Naive B cell (primary cell): Measurements from ENCODE around the gene RASSF8. TPM values are rescaled to one million over a fixed set of nuclear protein-coding genes. Genes with fewer than 3 reads are reported as not detected.
A peak's percentile ranks its signal among the peaks of the same experiment; 100 is the strongest.
"Not testable (repeated sequence)": the region's sequence is repeated elsewhere in the genome, so short reads cannot be mapped to it uniquely, and the experiment has no call there.

Experiments used
- ATAC-seq, 2 donors: fragments of 150-1000 bp; cut with Tn5 transposase; 2 replicates each; pipeline ENCODE4 v1.10.0; 2021; ENCODE audit warnings: low read depth in 2 of 2, mild to moderate bottlenecking in 2 of 2, moderate library complexity in 2 of 2
- DNase-seq: peaks from one replicate; pipeline ENCODE4 v3.0.0; 2022
- H3K27ac Mint-ChIP-seq, 6 donors: one replicate each; pipeline ENCODE4 v1.8.0; 2020 to 2022; ENCODE audit warnings: mild to moderate bottlenecking in 6 of 6, mixed read lengths in 6 of 6, moderate library complexity in 5 of 6, inconsistent platforms in 2 of 6
- H3K27me3 Mint-ChIP-seq, 3 donors: one replicate each; pipeline ENCODE4 v1.8.0; 2021 to 2022; ENCODE audit warnings: mixed read lengths in 3 of 3, mild to moderate bottlenecking in 1 of 3
- H3K36me3 Mint-ChIP-seq, 2 donors: one replicate each; pipeline ENCODE4 v1.8.0; 2020 to 2022; ENCODE audit warnings: mixed read lengths in 2 of 2, inconsistent platforms in 1 of 2, mild to moderate bottlenecking in 1 of 2
- H3K4me1 Mint-ChIP-seq, 3 donors: one replicate each; pipeline ENCODE4 v1.8.0; 2020 to 2022; ENCODE audit warnings: mixed read lengths in 3 of 3, inconsistent platforms in 1 of 3, mild to moderate bottlenecking in 1 of 3, moderate library complexity in 1 of 3
- H3K4me3 Mint-ChIP-seq, 8 donors: one replicate each; pipeline ENCODE4 v1.8.0; 2020 to 2022; ENCODE audit warnings: mild to moderate bottlenecking in 8 of 8, mixed read lengths in 8 of 8, moderate library complexity in 8 of 8, inconsistent platforms in 2 of 8
- H3K9me3 Mint-ChIP-seq, 7 donors: one replicate each; pipeline ENCODE4 v1.8.0; 2020 to 2022; ENCODE audit warnings: mixed read lengths in 7 of 7, mild to moderate bottlenecking in 5 of 7, inconsistent platforms in 2 of 7, moderate library complexity in 1 of 7
- polyA plus RNA-seq, 6 donors: library from polyadenylated mRNA; unstranded; fragments of 300-500 nt; fragmentation: Illumina TruSeq; gene quantifications; one replicate each; pipeline ENCODE4 v1.2.3, GENCODE V29; 2021; ENCODE audit warnings: low read depth in 6 of 6

Gene RASSF8
- polyA plus RNA-seq, 6 donors from 2014 or later: not detected

DNA sequence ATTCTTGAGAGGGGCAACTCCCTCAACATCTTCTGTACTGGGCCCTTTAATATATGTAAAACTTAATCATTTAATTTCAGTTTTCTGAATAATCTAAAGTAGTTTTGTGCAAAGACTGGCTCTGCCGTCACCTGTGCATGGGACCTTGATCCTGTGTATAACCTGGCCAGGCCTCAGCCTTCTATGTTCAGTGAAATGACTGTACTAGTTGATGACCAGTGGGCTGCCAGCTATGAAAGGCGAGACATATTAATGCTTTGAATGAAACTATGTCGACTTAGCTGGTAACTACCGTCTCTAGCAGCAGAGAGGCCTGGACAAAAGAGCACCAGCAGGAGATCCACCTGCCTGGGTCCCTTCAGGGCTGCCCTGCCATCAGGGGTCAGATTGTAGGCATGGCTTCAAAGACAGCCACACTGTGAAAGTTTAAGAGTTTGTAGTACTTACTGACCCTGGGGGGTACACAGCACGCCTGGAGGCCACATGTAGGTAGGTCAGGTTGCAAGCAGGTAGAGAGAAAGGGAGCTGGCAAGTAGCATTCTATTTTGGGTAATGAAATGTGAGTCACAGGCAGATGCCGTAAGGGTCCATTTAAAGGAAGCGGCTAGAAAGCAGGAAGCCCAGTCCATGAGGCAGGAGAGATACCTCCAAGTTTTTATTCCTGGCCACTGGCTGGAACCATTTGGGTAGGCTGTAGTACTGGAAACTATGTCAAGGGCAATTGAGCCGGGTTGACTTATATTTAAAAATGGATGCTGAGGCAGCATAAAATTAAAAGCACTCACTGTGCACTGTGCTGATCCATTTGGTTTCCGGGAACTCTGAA lies 89.1 kb downstream of the RASSF8 start:
- Mint-ChIP-seq H3K9me3 (no peaks in the 10 kb centered on the region), H3K27me3 (peaks cover 0 to 3% (median 0%) of the 10 kb centered on the region in 3 donors), H3K4me3 (no peak overlapping the region), H3K27ac (no peak overlapping the region), H3K36me3 (no peaks in the 10 kb centered on the region), H3K4me1 (no peaks in the 10 kb centered on the region)
- ATAC-seq: no peak
- DNase-seq: no peak

GRCh38 chr12:26052652-26053051 lies 94.2 kb downstream of the RASSF8 start:
- H3K4me3 Mint-ChIP-seq: no peak overlapping the region
- H3K36me3 Mint-ChIP-seq: no peaks in the 10 kb centered on the region
- H3K9me3 Mint-ChIP-seq: peaks cover 0 to 2% (median 0%) of the 10 kb centered on the region in 7 donors
- no peaks in the 10 kb centered on the region for H3K4me1 Mint-ChIP-seq
- ATAC-seq: no peak
- peak overlapping the region in 1 of 6 donors; percentile 58 for H3K27ac Mint-ChIP-seq
- no peak for DNase-seq
- H3K27me3 Mint-ChIP-seq: no peaks in the 10 kb centered on the region

DNA sequence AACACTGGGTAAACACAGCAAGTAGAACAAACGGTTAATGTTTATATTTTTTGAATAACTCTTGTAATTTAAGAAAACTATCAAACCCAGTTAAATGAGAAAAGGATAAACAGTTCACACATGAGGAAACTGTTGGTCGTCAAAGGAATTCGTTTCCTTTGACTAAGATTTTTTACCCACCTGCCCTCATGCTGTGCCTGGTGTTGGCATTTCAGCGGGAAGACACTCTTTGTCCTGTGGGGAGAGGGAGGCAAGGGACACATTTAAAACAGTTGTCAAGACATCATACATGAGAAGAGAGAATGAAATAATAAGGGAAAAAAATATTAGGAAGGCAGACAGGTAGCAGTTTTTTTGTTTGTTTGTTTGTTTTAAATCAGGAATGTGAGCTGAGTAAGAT lies 95.9 kb downstream of the RASSF8 start:
- Mint-ChIP-seq H3K27ac (peak overlapping the region in 2 of 6 donors; percentile 9 to 32), H3K36me3 (no peaks in the 10 kb centered on the region), H3K27me3 (no peaks in the 10 kb centered on the region), H3K9me3 (peaks cover 0 to 6% (median 0%) of the 10 kb centered on the region in 7 donors), H3K4me1 (no peaks in the 10 kb centered on the region), H3K4me3 (no peak overlapping the region)
- DNase-seq: no peak
- ATAC-seq: no peak

GRCh38 chr12:26055087-26055486 lies 96.6 kb downstream of the RASSF8 start:
- Mint-ChIP-seq H3K9me3 (peaks cover 0 to 6% (median 0%) of the 10 kb centered on the region in 7 donors), H3K27ac (no peak overlapping the region), H3K4me1 (no peaks in the 10 kb centered on the region), H3K27me3 (no peaks in the 10 kb centered on the region), H3K36me3 (no peaks in the 10 kb centered on the region), H3K4me3 (no peak overlapping the region)
- DNase-seq: no peak
- no peak for ATAC-seq

DNA sequence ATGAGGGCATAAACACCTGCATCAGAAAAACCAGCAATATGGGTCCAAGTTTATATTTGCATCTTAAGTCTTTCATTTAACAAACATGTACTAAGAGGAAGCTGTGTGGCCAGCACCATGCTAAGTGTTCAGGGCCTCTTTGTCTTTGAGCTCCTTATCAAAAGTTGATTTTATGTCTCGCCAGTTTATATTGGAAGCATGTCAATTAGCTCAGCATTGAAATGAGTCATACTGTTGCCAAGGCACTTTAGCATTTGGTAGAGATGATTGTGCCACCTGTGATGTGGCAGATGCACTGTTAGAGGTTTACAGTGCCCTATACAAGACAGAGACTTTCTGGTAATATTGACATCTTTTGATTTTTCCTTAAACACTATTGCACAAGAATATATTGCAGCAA lies 97.9 kb downstream of the RASSF8 start:
- no peak overlapping the region for H3K27ac Mint-ChIP-seq
- no peak for DNase-seq
- ATAC-seq: no peak
- no peaks in the 10 kb centered on the region for H3K27me3 Mint-ChIP-seq
- no peak overlapping the region for H3K4me3 Mint-ChIP-seq
- H3K4me1 Mint-ChIP-seq: no peaks in the 10 kb centered on the region
- H3K9me3 Mint-ChIP-seq: peaks cover 0 to 6% (median 0%) of the 10 kb centered on the region in 7 donors
- no peaks in the 10 kb centered on the region for H3K36me3 Mint-ChIP-seq

DNA sequence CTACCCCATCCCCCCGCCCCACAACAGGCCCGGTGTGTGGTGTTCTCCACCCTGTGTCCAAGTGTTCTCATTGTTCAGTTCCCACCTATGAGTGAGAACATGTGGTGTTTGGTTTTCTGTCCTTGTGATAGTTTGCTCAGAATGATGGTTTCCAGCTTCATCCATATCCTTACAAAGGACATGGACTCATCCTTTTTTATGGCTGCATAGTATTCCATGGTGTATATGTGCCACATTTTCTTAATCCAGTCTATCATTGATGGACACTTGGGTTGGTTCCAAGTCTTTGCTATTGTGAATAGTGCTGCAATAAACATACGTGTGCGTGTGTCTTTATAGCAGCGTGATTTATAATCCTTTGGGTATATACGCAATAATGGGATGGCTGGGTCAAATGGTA lies 98.8 kb downstream of the RASSF8 start:
- DNase-seq, H3K27ac Mint-ChIP-seq, H3K36me3 Mint-ChIP-seq, H3K27me3 Mint-ChIP-seq, H3K4me1 Mint-ChIP-seq, ATAC-seq, H3K9me3 Mint-ChIP-seq, H3K4me3 Mint-ChIP-seq: not testable (repeated sequence)

- DNase-seq (no peak), ATAC-seq (no peak)
- H3K4me1 Mint-ChIP-seq: no peaks in the 10 kb centered on the region
- no peaks in the 10 kb centered on the region for H3K36me3 Mint-ChIP-seq
- no peak overlapping the region for H3K27ac Mint-ChIP-seq
- H3K27me3 Mint-ChIP-seq: no peaks in the 10 kb centered on the region
- peaks cover 0 to 6% (median 0%) of the 10 kb centered on the region in 7 donors for H3K9me3 Mint-ChIP-seq
- H3K4me3 Mint-ChIP-seq: no peak overlapping the region
Measured at GRCh38 chr12:26058308-26058707, 99.8 kb downstream of the RASSF8 start.

DNA sequence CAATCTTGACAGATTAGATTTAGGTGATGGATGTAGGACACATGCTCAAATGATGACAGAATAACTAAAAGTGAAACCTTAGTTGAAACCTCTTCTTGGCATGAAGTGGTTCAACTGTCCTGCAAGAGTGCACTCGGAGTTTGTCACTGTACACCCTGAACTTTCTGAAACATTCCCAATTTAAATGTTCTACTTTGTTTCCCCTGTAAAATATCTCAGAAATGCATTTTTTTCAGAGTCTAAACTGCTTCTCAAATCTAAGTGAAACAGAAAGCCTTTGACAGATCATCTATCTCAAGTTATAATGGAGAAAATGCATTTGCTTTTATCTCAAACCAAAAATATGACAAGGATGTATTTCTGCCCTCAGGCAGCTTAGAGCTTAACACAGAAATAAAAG lies 100.3 kb downstream of the RASSF8 start:
- no peak overlapping the region for H3K4me3 Mint-ChIP-seq
- peaks cover 0 to 6% (median 0%) of the 10 kb centered on the region in 7 donors for H3K9me3 Mint-ChIP-seq
- DNase-seq (no peak), ATAC-seq (no peak)
- H3K36me3 Mint-ChIP-seq: no peaks in the 10 kb centered on the region
- H3K4me1 Mint-ChIP-seq: no peaks in the 10 kb centered on the region
- H3K27ac Mint-ChIP-seq: no peak overlapping the region
- H3K27me3 Mint-ChIP-seq: no peaks in the 10 kb centered on the region

GRCh38 chr12:26062006-26062405 lies 103.5 kb downstream of the RASSF8 start:
- Mint-ChIP-seq H3K27ac (no peak overlapping the region), H3K27me3 (no peaks in the 10 kb centered on the region), H3K36me3 (no peaks in the 10 kb centered on the region), H3K4me3 (no peak overlapping the region), H3K9me3 (peaks cover 0 to 6% (median 0%) of the 10 kb centered on the region in 7 donors), H3K4me1 (no peaks in the 10 kb centered on the region)
- DNase-seq (no peak), ATAC-seq (no peak)

GRCh38 chr12:26062566-26062965 lies 104.1 kb downstream of the RASSF8 start:
- ATAC-seq (no peak), DNase-seq (no peak)
- Mint-ChIP-seq H3K27me3 (no peaks in the 10 kb centered on the region), H3K4me1 (no peaks in the 10 kb centered on the region), H3K36me3 (no peaks in the 10 kb centered on the region), H3K9me3 (peaks cover 0 to 6% (median 0%) of the 10 kb centered on the region in 7 donors), H3K27ac (no peak overlapping the region), H3K4me3 (no peak overlapping the region)

GRCh38 chr12:26065451-26065850 lies 107.0 kb downstream of the RASSF8 start:
- ATAC-seq (no peak), DNase-seq (no peak)
- no peaks in the 10 kb centered on the region for H3K36me3 Mint-ChIP-seq
- H3K27ac Mint-ChIP-seq: no peak overlapping the region
- no peaks in the 10 kb centered on the region for H3K4me1 Mint-ChIP-seq
- no peaks in the 10 kb centered on the region for H3K27me3 Mint-ChIP-seq
- no peak overlapping the region for H3K4me3 Mint-ChIP-seq
- no peaks in the 10 kb centered on the region for H3K9me3 Mint-ChIP-seq

DNA sequence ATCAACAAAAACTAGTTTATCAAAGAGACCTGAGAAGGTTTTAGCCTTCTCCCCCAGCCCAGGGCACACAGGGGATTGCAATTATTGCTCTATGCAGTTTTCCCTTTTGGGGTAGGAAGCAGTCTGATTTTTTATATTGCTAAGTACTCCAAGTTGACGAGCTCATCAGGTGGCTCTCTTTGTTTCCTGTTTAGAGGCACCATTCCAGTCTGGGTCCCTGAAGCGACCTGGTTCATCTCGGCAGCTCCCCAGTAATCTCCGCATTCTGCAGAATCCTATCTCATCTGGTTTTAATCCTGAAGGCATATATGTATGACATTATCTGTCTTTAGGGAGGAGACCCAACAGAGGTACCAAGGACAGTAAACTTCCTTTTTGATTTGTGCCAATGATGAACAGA lies 110.0 kb downstream of the RASSF8 start:
- DNase-seq (no peak), ATAC-seq (no peak)
- Mint-ChIP-seq H3K27me3 (no peaks in the 10 kb centered on the region), H3K4me1 (no peaks in the 10 kb centered on the region), H3K36me3 (no peaks in the 10 kb centered on the region), H3K27ac (no peak overlapping the region), H3K9me3 (no peaks in the 10 kb centered on the region), H3K4me3 (no peak overlapping the region)

GRCh38 chr12:26069796-26070195 lies 111.3 kb downstream of the RASSF8 start:
- DNase-seq: no peak
- no peak for ATAC-seq
- Mint-ChIP-seq H3K9me3 (no peaks in the 10 kb centered on the region), H3K27me3 (no peaks in the 10 kb centered on the region), H3K4me1 (no peaks in the 10 kb centered on the region), H3K36me3 (no peaks in the 10 kb centered on the region), H3K27ac (no peak overlapping the region), H3K4me3 (no peak overlapping the region)

- no peak overlapping the region for H3K4me3 Mint-ChIP-seq
- no peak for DNase-seq
- H3K36me3 Mint-ChIP-seq: peaks cover 0 to 9% of the 10 kb centered on the region in 2 donors
- H3K27me3 Mint-ChIP-seq: no peaks in the 10 kb centered on the region
- H3K27ac Mint-ChIP-seq: no peak overlapping the region
- no peak for ATAC-seq
- no peaks in the 10 kb centered on the region for H3K4me1 Mint-ChIP-seq
- H3K9me3 Mint-ChIP-seq: peaks cover 0 to 18% (median 8%) of the 10 kb centered on the region in 7 donors
Measured at GRCh38 chr12:26077915-26078702, 119.6 kb downstream of the RASSF8 start.
